ENCODE measurements around the gene PRICKLE3. TPM values are rescaled to one million over a fixed set of nuclear protein-coding genes. Genes with fewer than 3 reads are reported as not detected.

The PRICKLE3 gene
- total and polyA plus RNA-seq, 4 donors: 7.6 to 16.3 (median 11.3) TPM

GRCh38 chrX:49162620-49163019, 23.6 kb downstream of the PRICKLE3 start, which contains the start of gene MAGIX:
MAGIX (plus strand) TSS chrX:49162758; CDS start chrX:49162890, 132 bp downstream.
- Histone ChIP-seq H3K27ac (ENCODE audit: low read depth in 1 of 2, low read length in 1 of 2) (peak within 1 kb of the TSS; percentile 74 to 89), H3K9ac (ENCODE audit: insufficient read depth in 1 of 2, low read length in 2 of 2) (peak within 1 kb of the TSS; percentile 25 to 49), H3K27me3 (ENCODE audit: control insufficient read depth in 3 of 3, insufficient read depth in 3 of 3, low read length in 2 of 3) (no peaks in the 10 kb centered on the region), H3K4me1 (ENCODE audit: control insufficient read depth in 5 of 5, insufficient read depth in 5 of 5, low read length in 5 of 5) (peaks cover 0 to 5% (median 0%) of the 10 kb centered on the region in 5 donors), H3K4me3 (peak within 1 kb of the TSS; percentile 11), H3K9me3 (ENCODE audit: control insufficient read depth in 4 of 4, insufficient read depth in 3 of 4, low read length in 3 of 4) (peaks cover 0 to 6% (median 1%) of the 10 kb centered on the region in 4 donors), H3K36me3 (ENCODE audit: control insufficient read depth in 4 of 4, insufficient read depth in 4 of 4, low read length in 4 of 4) (no peaks in the 10 kb centered on the region)
- no peak for TF ChIP-seq CTCF (IDR thresholded peaks at IDR 0.05; ENCODE audit: control extremely low read depth, extremely low read depth)
- DNase-seq: no peak
- ATAC-seq (ENCODE audit: insufficient read depth, low FRiP score): no peak
- WGBS, 2 donors: 70 to 74% methylated on average over 18 to 28 of the region's 28 CpGs

- Histone ChIP-seq H3K27ac (ENCODE audit: low read depth in 1 of 2, low read length in 1 of 2) (no peak overlapping the region), H3K9me3 (ENCODE audit: control insufficient read depth in 4 of 4, insufficient read depth in 3 of 4, low read length in 3 of 4) (peaks cover 0 to 6% (median 1%) of the 10 kb centered on the region in 4 donors), H3K4me1 (ENCODE audit: control insufficient read depth in 5 of 5, insufficient read depth in 5 of 5, low read length in 5 of 5) (peaks cover 0 to 5% (median 0%) of the 10 kb centered on the region in 5 donors), H3K36me3 (ENCODE audit: control insufficient read depth in 4 of 4, insufficient read depth in 4 of 4, low read length in 4 of 4) (no peaks in the 10 kb centered on the region), H3K27me3 (ENCODE audit: control insufficient read depth in 3 of 3, insufficient read depth in 3 of 3, low read length in 2 of 3) (no peaks in the 10 kb centered on the region), H3K9ac (ENCODE audit: insufficient read depth in 1 of 2, low read length in 2 of 2) (no peak overlapping the region), H3K4me3 (no peak overlapping the region)
- WGBS, 2 donors: 83 to 95% methylated on average over 5 of the region's 5 CpGs
- ATAC-seq (ENCODE audit: insufficient read depth, low FRiP score) (no peak), DNase-seq (no peak)
- no peak for TF ChIP-seq CTCF (IDR thresholded peaks at IDR 0.05; ENCODE audit: control extremely low read depth, extremely low read depth)
These were observed 24.5 kb downstream of the PRICKLE3 start for GRCh38 chrX:49161632-49162031.

- Histone ChIP-seq H3K9me3 (ENCODE audit: control insufficient read depth in 4 of 4, insufficient read depth in 3 of 4, low read length in 3 of 4) (peaks cover 0 to 3% (median under 1%) of the 10 kb centered on the region in 4 donors), H3K27me3 (ENCODE audit: control insufficient read depth in 3 of 3, insufficient read depth in 3 of 3, low read length in 2 of 3) (no peaks in the 10 kb centered on the region), H3K36me3 (ENCODE audit: control insufficient read depth in 4 of 4, insufficient read depth in 4 of 4, low read length in 4 of 4) (no peaks in the 10 kb centered on the region), H3K4me3 (no peak overlapping the region), H3K9ac (ENCODE audit: insufficient read depth in 1 of 2, low read length in 2 of 2) (no peak overlapping the region), H3K27ac (ENCODE audit: low read depth in 1 of 2, low read length in 1 of 2) (no peak overlapping the region), H3K4me1 (ENCODE audit: control insufficient read depth in 5 of 5, insufficient read depth in 5 of 5, low read length in 5 of 5) (peaks cover 0 to 5% (median 0%) of the 10 kb centered on the region in 5 donors)
- ATAC-seq (ENCODE audit: insufficient read depth, low FRiP score): no peak
- no peak for DNase-seq
- WGBS, 2 donors: 87 to 100% methylated on average over 2 of the region's 2 CpGs
- TF ChIP-seq CTCF (IDR thresholded peaks at IDR 0.05; ENCODE audit: control extremely low read depth, extremely low read depth): no peak
These were observed 25.3 kb downstream of the PRICKLE3 start for GRCh38 chrX:49160908-49161307.

- no peak overlapping the region for H3K27ac ChIP-seq (ENCODE audit: low read depth in 1 of 2, low read length in 1 of 2)
- DNase-seq (no peak), ATAC-seq (ENCODE audit: insufficient read depth, low FRiP score) (no peak)
- H3K36me3 ChIP-seq (ENCODE audit: control insufficient read depth in 4 of 4, insufficient read depth in 4 of 4, low read length in 4 of 4): no peaks in the 10 kb centered on the region
- H3K9ac ChIP-seq (ENCODE audit: insufficient read depth in 1 of 2, low read length in 2 of 2): no peak overlapping the region
- TF ChIP-seq CTCF (IDR thresholded peaks at IDR 0.05; ENCODE audit: control extremely low read depth, extremely low read depth): no peak
- WGBS, 2 donors: 79 to 87% methylated on average over 13 to 24 of the region's 25 CpGs
- no peaks in the 10 kb centered on the region for H3K4me1 ChIP-seq (ENCODE audit: control insufficient read depth in 5 of 5, insufficient read depth in 5 of 5, low read length in 5 of 5)
- H3K4me3 ChIP-seq: no peak overlapping the region
- H3K27me3 ChIP-seq (ENCODE audit: control insufficient read depth in 3 of 3, insufficient read depth in 3 of 3, low read length in 2 of 3): no peaks in the 10 kb centered on the region
- H3K9me3 ChIP-seq (ENCODE audit: control insufficient read depth in 4 of 4, insufficient read depth in 3 of 4, low read length in 3 of 4): peaks cover 0 to 3% (median 0%) of the 10 kb centered on the region in 4 donors
These were observed 29.0 kb downstream of the PRICKLE3 start for GRCh38 chrX:49157194-49157593.

Data from lung (tissue), 12 donors.